Upper lobe of left lung (tissue), 4 donors: ENCODE measurements around the gene SNW1.
"Not testable (repeated sequence)": the region's sequence is repeated elsewhere in the genome, so short reads cannot be mapped to it uniquely, and the experiment has no call there.

Experiments
- CTCF ChIP-seq, 6 experiments: fragments of 450-650 bp in 4 of 6; fragments of 200-600 bp in 2 of 6; sonication (generic) in 2 of 6; IDR thresholded peaks; one replicate each; pipeline ENCODE4 v1.5.1; 2016 to 2019; ENCODE audit warnings: antibody characterized with exemption in 6 of 6
- EP300 ChIP-seq, 4 donors: sonication (generic); formaldehyde crosslinking; IDR thresholded peaks; one replicate each; pipeline ENCODE4 v1.5.1; 2017; ENCODE audit warnings: antibody characterized with exemption in 4 of 4, control low read depth in 2 of 4
- POLR2A ChIP-seq, 4 donors: fragments of 450-650 bp; IDR thresholded peaks; one replicate each; pipeline ENCODE4 v1.5.1; 2016 to 2017; ENCODE audit warnings: antibody characterized with exemption in 4 of 4, mild to moderate bottlenecking in 2 of 4
- POLR2AphosphoS5 ChIP-seq, 2 donors: sonication (generic); formaldehyde crosslinking; IDR thresholded peaks; one replicate each; pipeline ENCODE4 v1.5.1; 2017; ENCODE audit warnings: antibody characterized with exemption in 2 of 2

- not testable (repeated sequence) for TF ChIP-seq CTCF, POLR2AphosphoS5, POLR2A, EP300 (IDR thresholded peaks at IDR 0.05)
These were observed 13.0 kb upstream of the SNW1 start for GRCh38 chr14:77773966-77774365.
